ENCODE data around the gene CHRNA5. TPM values are rescaled to one million over a fixed set of nuclear protein-coding genes. Genes with fewer than 3 reads are reported as not detected.

CHRNA5 gene
- polyA plus RNA-seq: 0.16 and 7.7 TPM in 2 replicates

DNA sequence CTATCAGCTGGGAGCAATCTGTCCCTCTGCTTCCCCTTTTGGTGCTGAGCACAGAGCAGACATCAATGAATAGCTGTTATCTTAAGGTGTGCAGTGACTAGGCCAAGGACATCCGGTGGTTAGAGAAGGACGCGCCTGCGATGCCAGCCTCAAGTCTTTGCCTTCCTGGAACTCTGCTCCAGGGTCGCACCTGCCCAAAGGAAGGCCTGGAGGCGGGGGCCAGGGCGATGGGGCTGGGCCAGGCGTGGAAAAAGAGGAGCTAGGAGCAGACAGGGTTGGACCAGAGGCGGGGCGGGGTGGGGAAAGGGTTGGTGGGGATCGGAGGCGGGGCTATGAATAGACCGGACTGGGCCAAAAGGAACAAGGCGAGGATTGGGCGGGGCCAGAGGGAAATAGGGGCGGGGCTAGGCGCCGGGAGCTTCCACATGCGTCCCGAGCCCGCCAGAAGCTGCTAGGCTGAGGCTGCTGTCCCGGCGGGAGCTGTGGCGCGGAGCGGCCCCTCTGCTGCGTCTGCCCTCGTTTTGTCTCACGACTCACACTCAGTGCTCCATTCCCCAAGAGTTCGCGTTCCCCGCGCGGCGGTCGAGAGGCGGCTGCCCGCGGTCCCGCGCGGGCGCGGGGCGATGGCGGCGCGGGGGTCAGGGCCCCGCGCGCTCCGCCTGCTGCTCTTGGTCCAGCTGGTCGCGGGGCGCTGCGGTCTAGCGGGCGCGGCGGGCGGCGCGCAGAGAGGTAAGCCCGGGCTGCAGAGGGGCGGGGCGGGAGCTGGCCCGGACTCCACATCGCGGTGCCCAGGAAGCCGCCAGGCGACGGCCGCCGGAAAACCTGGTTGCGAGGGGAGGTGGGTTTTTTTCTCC is at the start of gene CHRNA5:
TSS of gene CHRNA5 (plus strand) at position 424 of the 854 bp plus-strand sequence. CDS start at position 624, 200 bp downstream.

DNA sequence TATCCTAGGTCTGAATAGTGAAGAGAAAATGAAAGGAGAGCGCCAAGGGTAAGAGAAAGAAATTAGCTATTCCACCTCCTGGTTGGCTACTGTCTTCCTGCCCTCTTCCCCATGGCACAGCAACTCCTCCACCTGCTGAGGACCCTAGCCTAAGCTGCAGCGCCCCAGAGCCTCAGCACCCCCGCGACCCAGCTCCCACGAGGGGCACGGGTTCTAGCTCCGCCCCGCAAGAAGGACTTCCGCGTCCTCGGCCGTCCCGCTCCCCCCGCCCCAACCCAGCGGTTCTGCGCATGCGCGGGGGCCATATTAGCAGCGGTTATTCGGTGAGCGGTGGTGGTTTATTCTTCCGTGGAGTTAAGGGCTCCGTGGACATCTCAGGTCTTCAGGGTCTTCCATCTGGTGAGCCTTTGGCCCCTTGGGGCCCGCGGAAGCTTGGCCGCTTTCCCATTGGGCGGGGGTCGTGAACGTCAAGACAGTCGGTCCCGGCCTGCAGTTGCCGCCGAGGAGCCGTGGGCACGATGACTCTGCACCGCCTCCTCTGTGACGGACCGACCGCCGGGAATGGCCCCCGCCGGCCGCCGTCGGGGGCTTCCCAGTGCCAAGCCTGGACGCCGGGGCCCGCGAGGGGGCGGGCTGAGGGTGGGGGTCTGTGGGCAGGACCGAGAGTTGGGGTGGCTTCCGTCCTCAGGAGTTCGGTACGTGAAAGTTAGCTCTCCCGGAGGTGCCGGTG is 25.0 kb upstream of the CHRNA5 start, which contains the start of gene PSMA4:
TSS of gene PSMA4 (plus strand) at position 304 of the 730 bp plus-strand sequence. CDS start 1,484 bp downstream, outside the sequence.

DNA sequence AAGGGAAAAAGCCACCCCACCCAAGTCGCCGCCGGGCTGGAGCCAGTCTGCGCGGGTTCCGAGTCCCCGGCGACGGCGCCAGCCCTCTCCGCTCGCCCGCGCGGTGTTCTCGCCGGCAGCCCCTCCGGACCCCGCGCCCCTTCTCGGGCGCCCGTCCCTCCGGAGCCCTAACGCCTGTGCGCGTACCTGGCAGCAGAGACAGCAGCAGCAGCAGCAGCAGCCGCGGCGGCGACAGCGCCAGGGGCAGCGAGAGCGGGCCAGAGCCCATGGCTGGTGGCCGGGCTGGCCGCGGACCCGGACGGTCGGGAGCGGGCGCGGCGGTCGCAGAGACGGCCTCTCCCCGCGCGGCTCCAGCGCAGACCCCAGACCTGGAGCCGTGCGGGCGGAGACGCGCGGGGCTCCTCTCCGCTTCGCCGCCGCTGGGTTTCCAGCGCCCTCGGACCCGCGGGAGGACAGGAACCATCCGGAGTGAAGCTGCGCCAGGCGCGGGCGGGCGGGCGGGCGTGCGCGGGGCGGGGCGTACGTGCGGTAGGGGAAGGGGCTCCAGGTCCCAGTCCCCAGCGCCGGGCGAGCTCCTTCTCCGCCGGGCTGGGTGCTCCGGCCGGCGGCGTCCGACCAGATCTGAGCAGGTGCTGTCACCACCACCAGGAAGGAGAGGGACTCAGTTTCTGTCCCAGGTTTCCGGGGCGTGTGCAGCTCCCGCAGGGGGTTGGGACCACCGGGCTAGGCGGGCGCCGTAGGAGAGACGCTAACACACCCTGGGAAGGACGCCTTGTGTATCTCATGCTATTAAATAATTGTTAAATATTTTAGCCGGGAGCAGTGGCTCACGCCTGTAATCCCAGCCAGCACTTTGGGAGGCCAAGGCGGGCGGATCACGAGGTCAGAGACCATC is 55.5 kb downstream of the CHRNA5 start, which contains the start of gene CHRNA3:
TSS of gene CHRNA3 (minus strand) at position 470 of the 895 bp plus-strand sequence. CDS start at position 268, 202 bp downstream.

DNA sequence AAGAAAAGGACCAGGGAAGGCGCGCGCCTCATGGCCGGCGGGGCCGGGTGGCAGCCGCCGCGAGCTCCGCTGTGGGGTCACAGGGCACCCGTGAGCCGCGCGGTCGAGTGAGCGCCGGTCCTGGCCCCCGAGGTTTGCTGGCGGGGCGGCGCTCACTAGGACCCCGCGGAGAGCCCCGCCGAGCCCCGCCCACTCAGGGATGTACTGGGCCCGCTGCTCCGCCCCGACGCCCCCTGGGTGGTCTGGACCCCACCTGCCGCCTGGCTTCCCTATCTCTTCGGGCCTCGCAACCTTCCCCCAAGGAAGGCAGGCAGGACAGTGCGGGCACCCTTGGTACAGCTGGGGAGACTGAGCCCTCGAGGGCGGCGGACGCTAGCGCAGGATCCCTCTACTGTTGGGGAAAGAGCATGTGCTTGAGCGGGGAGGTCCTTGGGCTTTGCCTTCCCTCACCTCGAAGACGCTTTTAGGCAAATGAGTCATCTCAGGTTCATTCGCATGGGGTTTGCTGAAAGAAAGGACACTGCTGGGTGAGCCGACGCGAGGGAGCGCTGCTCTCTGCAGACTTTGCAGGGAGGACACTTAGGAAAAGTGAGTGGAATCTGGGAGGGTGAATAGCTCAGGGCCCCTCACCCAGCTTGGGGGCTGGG is 75.9 kb downstream of the CHRNA5 start, which contains the start of gene CHRNB4:
TSS of gene CHRNB4 (minus strand) at position 109 of the 647 bp plus-strand sequence. CDS start at position 32, 77 bp downstream.

Other genes starting within 250 kb of the CHRNA5 start
- 2.5 TPM in 1 of 2 replicates, not detected in the other for gene CRABP1, start 225.2 kb upstream of the CHRNA5 start, polyA plus RNA-seq
- 23.3 and 26.2 TPM in 2 replicates for gene IREB2, start 127.3 kb upstream of the CHRNA5 start, polyA plus RNA-seq
- 6.2 and 15.1 TPM in 2 replicates for gene HYKK, start 57.9 kb upstream of the CHRNA5 start, polyA plus RNA-seq
- 776 and 831 TPM in 2 replicates for gene PSMA4, start 25.1 kb upstream of the CHRNA5 start, polyA plus RNA-seq
- gene CHRNA3, start 55.5 kb downstream of the CHRNA5 start, polyA plus RNA-seq: 3.5 and 11.9 TPM in 2 replicates
- 0.41 TPM in 1 of 2 replicates, not detected in the other for gene CHRNB4, start 75.7 kb downstream of the CHRNA5 start, polyA plus RNA-seq
- gene ADAMTS7, start 245.9 kb downstream of the CHRNA5 start, polyA plus RNA-seq: not detected in 2 replicates

Measured in Purkinje cell (primary cell).